ENCODE data around the gene PPEF2. TPM values are rescaled to one million over a fixed set of nuclear protein-coding genes. Genes with fewer than 3 reads are reported as not detected.

Gene PPEF2
- total RNA-seq, 1 donor: not detected

- DNase-seq (ENCODE audit: low read depth): no peak
- no peak overlapping the region for H3K4me3 ChIP-seq (ENCODE audit: low read depth, low read length)
- TF ChIP-seq, protein P1, sequence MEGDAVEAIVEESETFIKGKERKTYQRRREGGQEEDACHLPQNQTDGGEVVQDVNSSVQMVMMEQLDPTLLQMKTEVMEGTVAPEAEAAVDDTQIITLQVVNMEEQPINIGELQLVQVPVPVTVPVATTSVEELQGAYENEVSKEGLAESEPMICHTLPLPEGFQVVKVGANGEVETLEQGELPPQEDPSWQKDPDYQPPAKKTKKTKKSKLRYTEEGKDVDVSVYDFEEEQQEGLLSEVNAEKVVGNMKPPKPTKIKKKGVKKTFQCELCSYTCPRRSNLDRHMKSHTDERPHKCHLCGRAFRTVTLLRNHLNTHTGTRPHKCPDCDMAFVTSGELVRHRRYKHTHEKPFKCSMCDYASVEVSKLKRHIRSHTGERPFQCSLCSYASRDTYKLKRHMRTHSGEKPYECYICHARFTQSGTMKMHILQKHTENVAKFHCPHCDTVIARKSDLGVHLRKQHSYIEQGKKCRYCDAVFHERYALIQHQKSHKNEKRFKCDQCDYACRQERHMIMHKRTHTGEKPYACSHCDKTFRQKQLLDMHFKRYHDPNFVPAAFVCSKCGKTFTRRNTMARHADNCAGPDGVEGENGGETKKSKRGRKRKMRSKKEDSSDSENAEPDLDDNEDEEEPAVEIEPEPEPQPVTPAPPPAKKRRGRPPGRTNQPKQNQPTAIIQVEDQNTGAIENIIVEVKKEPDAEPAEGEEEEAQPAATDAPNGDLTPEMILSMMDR (IDR thresholded peaks at IDR 0.05; ENCODE audit: insufficient read depth, low read length): no peak
Measured at GRCh38 chr4:75823812-75824211, 78.4 kb downstream of the PPEF2 start.

GRCh38 chr4:75822416-75822815, 79.8 kb downstream of the PPEF2 start:
- H3K4me3 ChIP-seq (ENCODE audit: low read depth, low read length): no peak overlapping the region
- DNase-seq (ENCODE audit: low read depth): no peak
- TF ChIP-seq, protein P1 (IDR thresholded peaks at IDR 0.05; ENCODE audit: insufficient read depth, low read length): no peak

- peak; percentile 35 for DNase-seq (ENCODE audit: low read depth)
- TF ChIP-seq, protein P1 (IDR thresholded peaks at IDR 0.05; ENCODE audit: insufficient read depth, low read length): no peak
- no peak overlapping the region for H3K4me3 ChIP-seq (ENCODE audit: low read depth, low read length)
Measured at GRCh38 chr4:75821966-75822365, 80.3 kb downstream of the PPEF2 start.

DNA sequence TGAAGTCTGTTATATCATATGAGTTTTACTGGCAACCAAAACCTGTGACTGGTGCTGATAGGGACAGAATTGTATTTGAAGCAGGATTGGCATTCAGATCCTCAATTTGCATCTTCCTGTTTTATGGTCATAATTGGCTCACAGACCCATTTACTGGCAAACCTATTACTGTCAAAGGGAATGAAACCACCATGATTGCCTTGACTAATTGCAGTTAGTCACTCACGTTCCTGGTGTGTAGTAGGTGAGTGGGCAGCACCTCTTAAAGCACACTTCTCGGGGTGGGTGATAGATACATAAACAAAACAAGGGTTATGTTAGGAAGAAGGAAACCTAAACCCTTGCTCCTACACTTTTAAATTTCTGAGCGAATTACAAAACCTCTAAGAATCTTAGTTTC, 81.0 kb downstream of the PPEF2 start:
- TF ChIP-seq, protein P1 (IDR thresholded peaks at IDR 0.05; ENCODE audit: insufficient read depth, low read length): no peak
- no peak overlapping the region for H3K4me3 ChIP-seq (ENCODE audit: low read depth, low read length)

GRCh38 chr4:75820676-75821075, 81.6 kb downstream of the PPEF2 start:
- no peak for DNase-seq (ENCODE audit: low read depth)
- H3K4me3 ChIP-seq (ENCODE audit: low read depth, low read length): no peak overlapping the region
- TF ChIP-seq, protein P1 (IDR thresholded peaks at IDR 0.05; ENCODE audit: insufficient read depth, low read length): no peak

More for the DNA sequence above, 81.0 kb downstream of the PPEF2 start:
- no peak for DNase-seq (ENCODE audit: low read depth)

GRCh38 chr4:75820197-75820596, 82.1 kb downstream of the PPEF2 start:
- no peak overlapping the region for H3K4me3 ChIP-seq (ENCODE audit: low read depth, low read length)
- TF ChIP-seq, protein P1 (IDR thresholded peaks at IDR 0.05; ENCODE audit: insufficient read depth, low read length): no peak
- DNase-seq (ENCODE audit: low read depth): no peak

DNA sequence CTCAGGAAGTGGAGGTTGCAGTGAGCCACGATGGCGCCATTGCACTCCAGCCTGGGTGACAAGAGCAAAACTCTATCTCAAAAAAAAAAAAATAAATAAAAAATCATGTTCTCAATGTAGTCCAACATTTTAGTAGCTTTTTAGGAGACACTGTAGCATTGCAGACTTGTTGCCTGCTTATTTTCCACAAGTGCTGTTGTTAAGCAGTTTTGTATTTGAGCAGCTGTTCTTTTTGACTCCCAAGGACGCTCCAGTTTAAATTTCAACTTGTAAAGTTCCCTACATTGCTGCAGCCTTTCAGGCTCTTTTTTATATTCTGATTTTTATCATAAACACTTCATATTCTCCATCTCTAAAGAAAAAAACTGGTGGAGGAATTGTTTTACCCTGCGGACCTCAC, 83.1 kb downstream of the PPEF2 start:
- no peak for DNase-seq (ENCODE audit: low read depth)
- H3K4me3 ChIP-seq (ENCODE audit: low read depth, low read length): no peak overlapping the region
- TF ChIP-seq, protein P1 (IDR thresholded peaks at IDR 0.05; ENCODE audit: insufficient read depth, low read length): no peak
